Fibroblast of lung (primary cell): Measurements from ENCODE around the gene SEC24B. TPM values are rescaled to one million over a fixed set of nuclear protein-coding genes. Genes with fewer than 3 reads are reported as not detected.

Experiments
- DNase-seq, 2 donors: peaks; one replicate each; pipeline versions ENCODE4 v3.0.0 to v3.0.0-alpha.2; 2010; ENCODE audit warnings: low read depth in 2 of 2
- H2AFZ ChIP-seq: 2 replicates; pipeline ENCODE4 v1.5.1; 2012; ENCODE audit warnings: low read length, control low read depth, inconsistent platforms
- H3K27ac ChIP-seq: 2 replicates; pipeline ENCODE4 v1.5.1; 2011; ENCODE audit warnings: low read length, control low read depth; ENCODE audit not compliant: insufficient read depth
- H3K27me3 ChIP-seq: 2 replicates; pipeline ENCODE4 v1.5.1; 2011; ENCODE audit warnings: mild to moderate bottlenecking, low read length; ENCODE audit not compliant: control insufficient read depth, insufficient read depth
- H3K36me3 ChIP-seq: 2 replicates; pipeline ENCODE4 v1.5.1; 2011; ENCODE audit warnings: low read length; ENCODE audit not compliant: control insufficient read depth, insufficient read depth
- H3K4me1 ChIP-seq: 2 replicates; pipeline ENCODE4 v1.5.1; 2011; ENCODE audit warnings: low read length; ENCODE audit not compliant: control insufficient read depth, insufficient read depth; ENCODE audit errors: extremely low read depth
- H3K4me2 ChIP-seq: 2 replicates; pipeline ENCODE4 v1.5.1; 2011; ENCODE audit warnings: low read length, control low read depth; ENCODE audit not compliant: insufficient read depth; ENCODE audit errors: extremely low read depth
- H3K4me3 ChIP-seq, 4 experiments: fragments of 200-600 bp in 1 of 4; sonication (generic) in 1 of 4; replicated peaks in 1 of 4; 2 replicates each; pipeline ENCODE4 v1.5.1; 2011 to 2016; ENCODE audit warnings: low read length in 4 of 4, low read depth in 3 of 4, mild to moderate bottlenecking in 3 of 4, control low read depth in 2 of 4, inconsistent platforms in 1 of 4, mixed read lengths in 1 of 4; ENCODE audit not compliant: insufficient read depth in 1 of 4; ENCODE audit errors: control extremely low read depth in 1 of 4
- H3K79me2 ChIP-seq: 2 replicates; pipeline ENCODE4 v1.5.1; 2012; ENCODE audit warnings: mild to moderate bottlenecking, low read length, inconsistent platforms; ENCODE audit not compliant: control insufficient read depth, insufficient read depth
- H3K9ac ChIP-seq: 2 replicates; pipeline ENCODE4 v1.5.1; 2011; ENCODE audit warnings: mild to moderate bottlenecking, low read length, control low read depth; ENCODE audit not compliant: insufficient read depth
- H3K9me3 ChIP-seq: 2 replicates; pipeline ENCODE4 v1.5.1; 2012; ENCODE audit warnings: low read depth, low read length; ENCODE audit not compliant: control insufficient read depth, insufficient read depth
- H4K20me1 ChIP-seq: 2 replicates; pipeline ENCODE4 v1.5.1; 2011; ENCODE audit warnings: low read length; ENCODE audit not compliant: control insufficient read depth, insufficient read depth; ENCODE audit errors: extremely low read depth
- EZH2 ChIP-seq: IDR thresholded peaks from 2 replicates; pipeline ENCODE4 v1.5.1; 2012; ENCODE audit warnings: low read length, control low read depth, mild to moderate bottlenecking; ENCODE audit errors: missing control alignments
- polyA plus RNA-seq, 2 donors: library from polyadenylated mRNA; depleted of rRNA in 1 of 2; stranded (reverse) in 1 of 2; unstranded in 1 of 2; fragments of >200 nt; gene quantifications; 2 replicates each; pipeline ENCODE4 v1.2.1, GENCODE V29; 2011 to 2012; ENCODE audit warnings: missing spikeins in 1 of 2
- total RNA-seq: library from RNA; depleted of rRNA; stranded (reverse); fragments of >200 nt; gene quantifications from 2 replicates; pipeline ENCODE4 v1.2.1, GENCODE V29; 2014
- TF ChIP-seq, protein P1 (sequence below), 2 donors: IDR thresholded peaks in 1 of 2; conservative IDR thresholded peaks in 1 of 2; 1 replicate in 1 of 2; 2 replicates in 1 of 2; pipeline ENCODE4 v1.5.1; 2011 to 2012; ENCODE audit warnings: low read length in 2 of 2, control low read depth in 1 of 2, inconsistent platforms in 1 of 2, low read depth in 1 of 2, mild to moderate bottlenecking in 1 of 2

The SEC24B gene
- total and polyA plus RNA-seq, 2 donors (not counting 1 experiment from before 2014, with no cell fraction given), result 16.3 to 47.9 TPM

DNA sequence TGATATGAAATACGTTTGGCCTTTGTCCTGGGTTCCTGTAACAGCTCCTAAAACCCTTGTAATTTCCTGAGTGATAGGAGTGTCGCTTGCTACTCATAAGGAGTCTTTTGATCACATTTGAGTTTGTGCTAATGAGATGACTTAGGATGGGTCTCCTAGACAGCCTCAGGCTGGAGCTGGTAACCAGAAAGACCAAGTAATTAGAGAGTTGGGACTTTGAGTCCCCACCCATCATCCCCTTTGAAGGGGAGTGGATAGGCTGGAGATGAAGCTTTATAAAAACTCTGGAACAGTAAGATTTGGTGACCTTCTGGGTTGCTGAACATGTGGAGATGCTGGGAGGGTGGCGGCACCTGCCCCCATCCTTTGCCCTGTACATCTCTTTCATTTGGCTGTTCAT, 2.9 kb downstream of the SEC24B start:
- Histone ChIP-seq H3K4me1 (peaks cover 8% of the 10 kb centered on the region), H3K4me2 (no peak overlapping the region), H3K27ac (no peak overlapping the region), H3K4me3 (no peak overlapping the region), H3K79me2 (peaks cover 71% of the 10 kb centered on the region), H3K36me3 (no peaks in the 10 kb centered on the region), H3K9me3 (no peaks in the 10 kb centered on the region), H2AFZ (no peak overlapping the region), H3K27me3 (no peaks in the 10 kb centered on the region), H3K9ac (no peak overlapping the region), H4K20me1 (peaks cover 10% of the 10 kb centered on the region)
- no peak for DNase-seq
- TF ChIP-seq EZH2, result no peak
- TF ChIP-seq, protein P1, sequence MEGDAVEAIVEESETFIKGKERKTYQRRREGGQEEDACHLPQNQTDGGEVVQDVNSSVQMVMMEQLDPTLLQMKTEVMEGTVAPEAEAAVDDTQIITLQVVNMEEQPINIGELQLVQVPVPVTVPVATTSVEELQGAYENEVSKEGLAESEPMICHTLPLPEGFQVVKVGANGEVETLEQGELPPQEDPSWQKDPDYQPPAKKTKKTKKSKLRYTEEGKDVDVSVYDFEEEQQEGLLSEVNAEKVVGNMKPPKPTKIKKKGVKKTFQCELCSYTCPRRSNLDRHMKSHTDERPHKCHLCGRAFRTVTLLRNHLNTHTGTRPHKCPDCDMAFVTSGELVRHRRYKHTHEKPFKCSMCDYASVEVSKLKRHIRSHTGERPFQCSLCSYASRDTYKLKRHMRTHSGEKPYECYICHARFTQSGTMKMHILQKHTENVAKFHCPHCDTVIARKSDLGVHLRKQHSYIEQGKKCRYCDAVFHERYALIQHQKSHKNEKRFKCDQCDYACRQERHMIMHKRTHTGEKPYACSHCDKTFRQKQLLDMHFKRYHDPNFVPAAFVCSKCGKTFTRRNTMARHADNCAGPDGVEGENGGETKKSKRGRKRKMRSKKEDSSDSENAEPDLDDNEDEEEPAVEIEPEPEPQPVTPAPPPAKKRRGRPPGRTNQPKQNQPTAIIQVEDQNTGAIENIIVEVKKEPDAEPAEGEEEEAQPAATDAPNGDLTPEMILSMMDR (conservative IDR thresholded peaks at IDR 0.05 in 1 of 2, IDR thresholded peaks at IDR 0.05 in 1 of 2; ENCODE audit: low read depth in 1 of 2, low read length in 2 of 2), result no peak

- Histone ChIP-seq H3K9ac (no peak overlapping the region), H2AFZ (no peak overlapping the region), H3K4me3 (no peak overlapping the region), H3K4me1 (no peaks in the 10 kb centered on the region), H3K79me2 (peaks cover 90% of the 10 kb centered on the region), H3K4me2 (peak overlapping the region; percentile 18), H3K27ac (no peak overlapping the region), H3K9me3 (no peaks in the 10 kb centered on the region), H3K36me3 (peaks cover under 1% of the 10 kb centered on the region), H4K20me1 (peaks cover 4% of the 10 kb centered on the region), H3K27me3 (no peaks in the 10 kb centered on the region)
- TF ChIP-seq, protein P1 (conservative IDR thresholded peaks at IDR 0.05 in 1 of 2, IDR thresholded peaks at IDR 0.05 in 1 of 2; ENCODE audit: low read depth in 1 of 2, low read length in 2 of 2), result no peak
- TF ChIP-seq EZH2, result no peak
- peak; percentile 56 to 60 for DNase-seq
Measured at GRCh38 chr4:109440948-109441347, 7.3 kb downstream of the SEC24B start.

DNA sequence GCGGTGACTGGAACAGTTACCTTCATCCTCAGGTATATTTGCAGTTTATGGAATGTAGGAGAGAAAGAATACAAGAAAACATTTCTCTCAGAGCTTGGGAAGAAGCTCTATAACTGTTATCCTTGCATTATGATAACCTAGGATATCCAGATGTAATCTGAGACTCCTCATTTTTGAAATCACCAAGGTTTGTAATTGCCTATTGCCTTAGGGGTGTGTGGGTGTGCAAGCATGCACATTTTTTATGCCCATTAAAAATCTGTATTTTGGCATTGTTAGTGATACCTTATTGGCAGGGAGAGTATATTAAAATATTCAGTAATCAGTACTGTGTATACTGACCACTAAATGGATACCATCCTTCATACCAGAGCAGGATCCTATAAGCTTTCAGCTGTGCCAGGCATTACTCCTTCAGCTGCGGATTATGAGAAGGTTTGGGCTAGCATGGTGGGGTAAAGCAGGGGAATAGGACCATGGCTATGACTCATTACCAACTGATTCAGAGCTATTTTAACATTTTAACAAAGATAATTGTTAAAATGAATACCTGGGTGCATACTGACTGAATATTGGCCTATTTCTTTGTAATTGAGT, 8.3 kb downstream of the SEC24B start:
- TF ChIP-seq, protein P1 (conservative IDR thresholded peaks at IDR 0.05 in 1 of 2, IDR thresholded peaks at IDR 0.05 in 1 of 2; ENCODE audit: low read depth in 1 of 2, low read length in 2 of 2), result no peak
- TF ChIP-seq EZH2, result no peak
- Histone ChIP-seq H3K27me3 (no peaks in the 10 kb centered on the region), H3K9me3 (no peaks in the 10 kb centered on the region), H3K4me2 (no peak overlapping the region), H3K4me1 (no peaks in the 10 kb centered on the region), H3K4me3 (no peak overlapping the region), H3K27ac (no peak overlapping the region), H4K20me1 (peaks cover 4% of the 10 kb centered on the region), H2AFZ (no peak overlapping the region), H3K36me3 (peaks cover 3% of the 10 kb centered on the region), H3K79me2 (peaks cover 90% of the 10 kb centered on the region), H3K9ac (no peak overlapping the region)
- peak in 1 of 2 donors; percentile 57 for DNase-seq
